GM18951 (cell line): ENCODE measurements around the gene PHF13.

Source experiments
- POLR2A ChIP-seq: IDR thresholded peaks from 4 replicates; pipeline ENCODE4 v1.6.1; 2011; ENCODE audit warnings: mild to moderate bottlenecking; ENCODE audit not compliant: insufficient read length, insufficient read depth; ENCODE audit errors: extremely low read depth
- in situ Hi-C: fragments of 300-500 bp; cut with MboI; formaldehyde crosslinking; loops from one replicate; pipeline ENCODE4 v1.12.0; 2022; ENCODE audit warnings: low sequenced_read_pairs, mixed read lengths, inconsistent platforms; ENCODE audit not compliant: unreplicated experiment

PHF13 gene

DNA sequence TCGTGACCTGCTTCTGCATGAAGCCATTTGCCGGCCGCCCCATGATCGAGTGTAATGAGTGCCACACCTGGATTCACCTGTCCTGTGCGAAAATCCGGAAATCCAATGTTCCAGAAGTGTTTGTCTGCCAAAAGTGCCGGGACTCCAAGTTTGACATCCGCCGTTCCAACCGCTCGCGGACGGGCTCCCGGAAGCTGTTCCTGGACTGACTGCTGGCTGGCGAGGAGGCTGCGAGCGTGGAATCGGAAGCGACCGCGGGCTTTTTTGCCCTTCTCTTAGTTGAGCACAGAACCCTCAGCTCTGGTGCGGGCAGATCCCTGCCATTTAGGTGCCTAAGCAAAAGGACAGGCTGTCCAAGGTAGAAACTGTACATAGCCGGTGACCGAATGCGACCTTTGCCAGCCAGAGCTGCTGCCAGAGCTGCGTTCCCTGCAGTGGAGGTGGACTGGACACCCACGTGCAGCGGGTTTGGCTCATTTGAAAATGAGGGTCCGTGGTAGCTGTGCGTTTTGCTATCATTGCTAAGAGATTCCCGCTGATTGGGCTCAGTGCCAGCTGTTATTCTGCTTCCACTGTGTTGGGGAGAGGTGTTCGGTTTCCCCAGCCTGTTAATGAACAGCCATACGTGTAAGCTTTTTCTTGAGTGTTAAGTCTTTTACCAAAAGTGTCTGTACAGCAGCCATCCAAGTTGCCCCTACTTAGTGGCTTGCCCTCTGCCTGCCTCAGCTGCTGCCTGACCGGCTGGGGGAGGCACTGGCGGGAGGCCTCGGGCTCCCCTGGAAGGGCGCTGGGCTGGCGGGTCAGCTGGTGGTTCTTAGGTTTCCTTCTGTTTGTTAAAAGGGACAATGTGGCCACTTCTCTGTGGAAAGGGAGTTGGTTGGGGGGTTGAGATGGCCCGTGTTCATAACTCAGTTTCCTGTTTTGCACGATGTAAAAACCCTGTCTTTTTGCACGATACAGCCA, 8.2 kb downstream of the PHF13 start:
- no peak for TF ChIP-seq POLR2A
- in situ Hi-C loops = no loop called here

DNA sequence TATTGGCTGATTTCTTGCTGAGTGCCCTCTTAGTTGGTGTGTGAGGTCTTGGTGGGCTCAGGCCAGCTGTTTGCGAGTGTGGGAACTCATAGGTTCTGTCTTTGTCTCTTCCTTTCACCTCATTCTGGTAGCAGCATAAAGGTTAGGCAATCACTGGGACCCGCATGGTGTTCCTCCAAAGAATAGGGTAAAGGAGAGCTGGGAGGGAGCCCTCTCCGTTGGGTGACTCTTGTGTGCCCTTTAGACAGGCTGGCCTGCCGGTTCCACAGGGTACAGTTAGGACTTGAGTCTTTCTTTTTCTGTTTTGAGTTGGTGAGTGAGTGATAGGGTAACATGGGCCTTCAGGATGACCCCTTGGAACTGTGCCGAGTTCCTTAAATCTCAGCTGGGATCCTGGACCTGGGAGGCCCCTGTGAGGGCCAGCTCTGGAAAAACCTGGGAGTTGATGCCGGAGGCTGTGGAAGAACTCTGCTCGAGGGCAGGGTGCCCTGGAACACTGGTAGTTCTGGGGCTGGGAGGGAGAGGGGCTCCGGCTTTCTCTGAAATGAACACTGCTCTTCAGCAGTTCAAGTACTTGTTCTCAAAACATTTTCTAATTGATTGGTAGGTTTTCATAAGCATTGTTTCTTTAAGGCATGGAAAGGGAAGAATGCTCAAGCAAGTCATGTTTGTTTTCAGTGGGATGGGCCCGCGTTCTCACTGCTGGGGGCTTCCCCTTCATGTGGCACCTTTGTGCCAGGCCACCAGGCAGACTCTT, 9.0 kb downstream of the PHF13 start:
- in situ Hi-C loops = no loop called here
- TF ChIP-seq POLR2A = no peak

DNA sequence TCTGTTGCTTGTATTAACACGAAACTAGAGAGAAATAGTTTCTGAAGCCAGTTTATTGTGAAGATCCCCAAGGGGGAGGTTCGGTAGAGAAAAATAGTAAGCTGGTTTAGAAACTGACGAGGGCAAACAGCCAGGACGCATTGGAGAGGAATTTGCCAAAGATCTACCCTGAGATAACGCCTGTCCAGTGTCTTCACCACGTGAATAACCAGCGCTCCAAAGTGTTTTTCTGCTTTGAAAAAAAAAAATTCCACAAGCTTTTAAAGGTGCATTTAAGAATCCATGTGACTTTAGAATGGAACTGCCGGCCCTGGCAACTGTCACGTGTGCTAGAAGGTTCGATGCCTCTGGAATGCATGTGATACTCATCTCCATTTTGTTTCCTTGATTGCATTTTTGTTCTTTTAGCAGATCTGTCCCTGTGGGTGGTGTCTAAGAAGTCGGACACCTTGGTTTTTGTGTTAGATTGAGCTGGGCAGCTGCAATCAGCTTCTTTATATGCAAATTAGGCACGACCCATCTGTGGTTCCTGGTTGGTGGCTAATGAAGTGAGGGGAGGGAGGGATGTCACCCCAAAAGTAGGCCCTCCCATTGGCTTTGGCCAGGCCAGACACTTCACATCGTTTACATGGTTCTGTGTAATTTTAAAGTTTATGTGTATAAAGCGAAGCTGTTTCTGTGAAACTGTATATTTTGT, 9.9 kb downstream of the PHF13 start:
- TF ChIP-seq POLR2A = no peak

DNA sequence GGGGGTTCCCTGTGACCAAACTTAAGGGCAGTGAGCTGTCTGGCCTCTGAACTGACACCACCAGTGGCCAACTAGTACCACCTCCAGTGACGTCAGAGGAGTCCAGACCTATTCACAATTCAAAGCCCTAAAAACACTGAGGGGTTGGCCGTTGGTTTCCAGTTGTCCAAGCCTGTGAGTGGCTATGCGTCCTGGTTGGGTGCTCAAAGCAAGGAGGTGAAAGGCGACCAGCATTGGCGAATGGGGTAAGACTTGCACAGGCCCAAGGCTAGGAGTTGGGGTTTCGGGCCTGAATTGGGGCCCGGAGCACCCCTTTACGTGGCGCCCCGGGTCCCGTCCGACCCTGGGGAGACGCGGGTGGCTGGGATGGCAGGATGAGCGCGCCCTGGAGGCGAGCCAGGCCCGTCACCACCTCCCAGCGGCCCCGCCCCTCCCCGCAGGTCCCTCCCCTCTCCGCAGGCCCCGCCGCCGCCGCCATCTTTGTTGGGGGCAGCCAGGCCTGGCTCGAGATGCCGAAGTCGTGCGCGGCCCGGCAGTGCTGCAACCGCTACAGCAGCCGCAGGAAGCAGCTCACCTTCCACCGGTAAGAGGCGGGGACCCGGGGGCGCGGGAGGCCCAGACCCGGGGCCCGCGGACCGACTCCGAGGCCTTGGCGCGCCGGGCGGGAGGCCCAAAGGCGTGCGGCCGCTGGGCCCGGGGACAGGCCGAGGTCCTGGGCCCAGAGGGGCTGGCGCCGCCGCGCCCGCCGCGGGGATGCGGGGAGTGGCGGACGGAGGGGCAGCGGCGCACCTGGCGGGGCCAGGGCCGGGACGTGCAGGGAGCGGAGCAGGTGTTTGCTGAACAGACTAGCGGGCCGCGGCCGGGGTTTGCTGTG, 11.4 kb downstream of the PHF13 start, which contains the start of gene THAP3:
Gene THAP3 (plus strand): TSS at position 159 of the 874 bp plus-strand sequence. CDS start 351 bp downstream, at position 510.
- in situ Hi-C loops = no loop called here
- TF ChIP-seq POLR2A = peak; percentile 62

More for the DNA sequence above, 9.9 kb downstream of the PHF13 start:
- in situ Hi-C loops = no loop called here

DNA sequence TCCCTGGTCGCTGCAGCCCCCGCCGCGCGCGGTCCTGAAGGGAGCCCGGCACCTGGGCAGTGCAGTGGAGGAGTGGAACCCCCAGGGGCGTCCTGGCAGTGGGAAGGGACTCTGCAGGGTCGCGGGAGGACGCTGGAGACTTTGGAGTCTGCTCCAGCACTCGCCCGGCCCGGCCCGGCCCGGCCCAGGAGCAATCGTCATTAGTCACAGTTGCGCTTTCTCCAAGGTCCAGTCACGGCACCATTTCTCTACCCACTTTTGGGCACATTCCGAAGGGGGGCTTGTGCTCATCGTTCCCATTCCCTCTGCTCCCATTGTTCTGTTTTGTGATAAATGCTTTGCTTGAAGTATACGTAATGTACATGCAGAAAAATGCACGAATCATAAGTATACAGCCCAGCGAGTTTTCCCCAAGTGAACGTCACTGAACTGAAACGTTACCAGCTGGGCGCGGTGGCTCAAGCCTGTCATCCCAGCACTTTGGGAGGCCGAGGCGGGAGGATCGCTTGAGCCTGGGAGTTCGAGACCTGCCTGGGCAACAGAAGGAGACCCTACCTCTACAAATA, 12.1 kb downstream of the PHF13 start:
- in situ Hi-C loops = no loop called here
- no peak for TF ChIP-seq POLR2A

DNA sequence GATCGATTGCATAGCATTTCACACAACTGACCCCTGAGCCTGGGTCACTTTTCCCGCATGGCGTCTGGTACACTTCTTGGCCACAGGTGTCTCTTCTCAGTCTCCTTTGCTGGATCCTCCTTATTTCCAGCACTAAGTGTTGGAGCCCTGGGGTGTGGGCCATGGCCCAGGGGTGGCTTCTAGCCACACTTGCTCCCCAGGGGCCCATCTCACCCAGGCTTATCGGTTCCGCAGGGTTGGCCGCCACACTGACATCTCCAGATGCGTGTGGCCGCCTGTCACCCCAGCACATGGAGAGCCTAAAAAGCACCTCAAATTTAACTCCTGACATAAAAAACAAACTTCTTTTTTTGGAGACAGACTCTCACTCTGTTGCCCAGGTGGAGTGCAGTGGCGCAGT, 13.5 kb downstream of the PHF13 start:
- in situ Hi-C loops = no loop called here
- TF ChIP-seq POLR2A = no peak

DNA sequence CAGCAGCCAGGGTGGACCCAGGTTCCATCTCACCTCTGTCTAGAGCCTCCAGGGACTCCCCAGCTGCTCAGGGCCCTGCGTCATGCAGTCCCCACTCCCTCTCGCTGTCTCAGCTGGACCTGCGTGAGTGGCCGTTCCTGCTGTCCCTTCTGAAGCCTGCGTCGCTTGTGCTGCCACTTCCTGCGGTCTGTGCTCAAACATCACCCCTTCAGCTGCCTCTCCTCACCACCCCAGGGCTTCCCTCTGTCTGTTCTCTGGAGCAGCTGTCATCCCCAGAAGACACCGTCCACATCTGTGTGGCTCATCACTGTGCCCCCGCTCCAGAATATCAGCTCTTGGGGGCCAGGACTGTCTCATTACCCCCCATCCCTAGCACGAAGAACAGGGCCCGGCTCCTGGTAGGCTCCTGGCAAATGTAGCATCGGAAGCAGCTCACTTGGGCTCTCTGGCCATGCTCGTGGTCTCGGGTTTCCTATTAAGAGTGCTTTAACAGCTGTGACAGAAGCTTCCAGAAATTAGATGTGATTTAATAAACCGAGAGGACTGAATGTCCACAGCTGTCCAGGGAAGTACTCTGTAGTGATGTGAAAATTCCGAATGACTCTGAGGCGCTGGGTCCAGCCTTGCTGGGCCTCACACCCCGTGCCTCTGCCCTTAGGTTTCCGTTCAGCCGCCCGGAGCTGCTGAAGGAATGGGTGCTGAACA, 14.5 kb downstream of the PHF13 start:
- no peak for TF ChIP-seq POLR2A
- in situ Hi-C loops = no loop called here

DNA sequence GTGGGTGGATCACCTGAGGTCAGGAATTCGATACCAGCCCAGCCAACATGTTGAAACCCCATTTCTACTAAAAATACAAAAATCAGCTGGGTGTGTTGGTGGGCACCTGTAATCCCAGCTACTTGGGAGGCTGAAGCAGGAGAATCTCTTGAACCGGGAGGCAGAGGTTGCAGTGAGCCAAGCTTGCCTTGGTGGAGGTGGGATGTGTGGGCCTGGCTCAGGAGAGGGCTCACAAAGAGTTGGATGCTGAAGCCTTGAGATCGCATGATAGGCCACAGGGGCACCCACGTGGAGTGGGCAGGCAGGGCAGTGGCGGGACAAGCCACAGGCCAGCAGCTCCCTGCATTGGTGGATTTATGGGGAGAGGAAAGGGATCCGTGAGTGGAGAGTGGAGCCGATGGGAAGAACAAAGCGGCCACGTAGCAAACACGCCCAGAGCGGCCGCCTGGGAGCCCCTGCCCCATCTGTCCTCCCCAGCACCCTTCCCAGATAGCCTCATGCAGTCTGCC, 15.5 kb downstream of the PHF13 start:
- no peak for TF ChIP-seq POLR2A
- in situ Hi-C loops = no loop called here

DNA sequence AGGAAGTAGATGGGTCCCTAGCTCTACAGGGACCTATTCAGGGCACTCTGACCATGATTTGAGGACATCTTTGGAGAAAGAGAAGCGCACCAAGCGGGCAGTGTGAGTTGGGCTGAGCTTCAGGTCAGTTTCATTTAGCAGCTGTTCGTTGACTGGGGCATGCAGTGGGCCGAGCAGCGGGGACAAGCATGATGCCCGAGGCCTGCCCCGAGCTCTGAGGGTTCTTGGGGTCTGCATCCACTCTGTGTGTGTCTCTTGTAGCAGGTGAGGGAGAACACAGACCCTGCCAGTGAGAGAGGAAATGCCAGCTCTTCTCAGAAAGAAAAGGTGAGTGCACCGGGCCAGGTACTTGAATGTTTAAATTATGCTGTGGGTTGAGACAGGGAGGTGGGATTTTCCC, 16.5 kb downstream of the PHF13 start:
- TF ChIP-seq POLR2A = no peak
- in situ Hi-C loops = loop anchor here (10.0 kb wide), 1 partner anchor 135 kb away; the partner anchor contains the start of gene PLEKHG5

DNA sequence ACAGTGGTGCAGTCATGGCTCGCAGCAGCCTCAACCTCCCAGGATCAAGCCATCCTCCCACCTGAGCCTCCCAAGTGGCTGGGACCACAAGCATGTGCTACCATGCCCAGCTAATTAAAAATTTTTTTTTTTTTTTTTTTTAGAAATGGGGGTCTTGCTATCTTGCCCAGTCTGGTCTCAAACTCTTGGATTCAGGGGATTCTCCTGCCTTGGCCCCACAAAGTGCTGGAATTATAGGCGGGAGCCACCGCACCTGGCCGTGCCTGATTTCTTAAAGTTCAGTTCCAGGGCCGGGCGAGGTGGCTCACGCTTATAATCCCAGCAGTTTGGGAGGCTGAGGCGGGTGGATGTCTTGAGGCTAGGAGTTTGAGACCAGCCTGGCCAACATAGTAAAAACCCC, 17.5 kb downstream of the PHF13 start:
- TF ChIP-seq POLR2A = no peak
- in situ Hi-C loops = loop anchor here (10.0 kb wide), 1 partner anchor 136 kb away; the partner anchor contains the start of gene PLEKHG5
